Tibial nerve (tissue), 4 donors: ENCODE measurements around the gene BLM. TPM values are rescaled to one million over a fixed set of nuclear protein-coding genes. Genes with fewer than 3 reads are reported as not detected.

Experiments used
- DNase-seq, 2 donors: peaks; one replicate each; pipeline ENCODE4 v3.0.0-alpha.2; 2019; ENCODE audit warnings: low spot score in 2 of 2
- H3K27ac ChIP-seq, 4 donors: fragments of 200-600 bp; sonication (generic) in 3 of 4; one replicate each; pipeline ENCODE4 v1.5.1; 2017 to 2019; ENCODE audit warnings: mild to moderate bottlenecking in 1 of 4
- H3K27me3 ChIP-seq, 2 donors: fragments of 200-600 bp; sonication (generic) in 1 of 2; one replicate each; pipeline versions ENCODE4 v1.5.1 to v1.6.0; 2017 to 2019
- H3K36me3 ChIP-seq, 3 donors: fragments of 200-600 bp; sonication (generic); one replicate each; pipeline ENCODE4 v1.5.1; 2018 to 2019
- H3K4me1 ChIP-seq, 4 donors: fragments of 200-600 bp; sonication (generic) in 3 of 4; one replicate each; pipeline ENCODE4 v1.5.1; 2017 to 2019
- H3K4me3 ChIP-seq, 4 donors: fragments of 200-600 bp; sonication (generic) in 3 of 4; one replicate each; pipeline ENCODE4 v1.5.1; 2017 to 2019; ENCODE audit warnings: mild to moderate bottlenecking in 1 of 4, moderate library complexity in 1 of 4
- H3K9me3 ChIP-seq, 4 donors: fragments of 200-600 bp; sonication (generic) in 3 of 4; one replicate each; pipeline ENCODE4 v1.5.1; 2017 to 2019
- CTCF ChIP-seq, 5 experiments: fragments of 200-600 bp in 3 of 5; fragments of 450-650 bp in 2 of 5; sonication (generic) in 3 of 5; IDR thresholded peaks; one replicate each; pipeline ENCODE4 v1.5.1; 2016 to 2019; ENCODE audit warnings: antibody characterized with exemption in 5 of 5, mild to moderate bottlenecking in 3 of 5, moderate library complexity in 2 of 5
- EP300 ChIP-seq, 2 donors: sonication (generic); formaldehyde crosslinking; IDR thresholded peaks; one replicate each; pipeline ENCODE4 v1.6.1; 2017; ENCODE audit warnings: antibody characterized with exemption in 2 of 2, mild to moderate bottlenecking in 1 of 2
- POLR2A ChIP-seq, 2 donors: fragments of 450-650 bp; IDR thresholded peaks; one replicate each; pipeline ENCODE4 v1.6.1; 2017; ENCODE audit warnings: antibody characterized with exemption in 2 of 2, mild to moderate bottlenecking in 2 of 2, moderate library complexity in 2 of 2
- WGBS, 2 donors: methylation state at CpG; one replicate each; pipeline ENCODE4 v1.1.5; 2018; 5-methylcytosine and 5-hydroxymethylcytosine counted together
- total RNA-seq, 4 donors: library from RNA; depleted of rRNA; stranded (reverse); fragments of >200 nt; gene quantifications; one replicate each; pipeline ENCODE4 v1.1.0, GENCODE V29; 2016

BLM gene
- total RNA-seq, 4 donors from 2014 or later, result 0.66 to 9.6 (median 1.0) TPM

- H3K27me3 ChIP-seq, result no peaks in the 10 kb centered on the region
- WGBS, 2 donors, result 7% methylated on average over 14 of the region's 14 CpGs
- no peaks in the 10 kb centered on the region for H3K9me3 ChIP-seq
- H3K27ac ChIP-seq, result peak overlapping the region; percentile 71 to 95 (median 94)
- H3K36me3 ChIP-seq, result no peaks in the 10 kb centered on the region
- no peak for DNase-seq
- TF ChIP-seq POLR2A (IDR thresholded peaks at IDR 0.05) (no peak), CTCF (IDR thresholded peaks at IDR 0.05) (no peak), EP300 (IDR thresholded peaks at IDR 0.05) (no peak)
- H3K4me3 ChIP-seq, result peak overlapping the region; percentile 39 to 81 (median 62)
- peaks cover 0 to 17% (median 8%) of the 10 kb centered on the region in 4 donors for H3K4me1 ChIP-seq
These were observed 700 bp upstream of the BLM start for GRCh38 chr15:90716317-90716975.

- Histone ChIP-seq H3K4me1 (peaks cover 0 to 17% (median 8%) of the 10 kb centered on the region in 4 donors), H3K36me3 (no peaks in the 10 kb centered on the region), H3K27me3 (no peaks in the 10 kb centered on the region), H3K27ac (no peak overlapping the region), H3K9me3 (no peaks in the 10 kb centered on the region), H3K4me3 (no peak overlapping the region)
- 57 to 67% methylated on average over 5 of the region's 5 CpGs for WGBS, 2 donors
- no peak for TF ChIP-seq EP300 (IDR thresholded peaks at IDR 0.05)
- no peak for TF ChIP-seq CTCF (IDR thresholded peaks at IDR 0.05)
- TF ChIP-seq POLR2A (IDR thresholded peaks at IDR 0.05), result no peak
- no peak for DNase-seq
These were observed 1.1 kb downstream of the BLM start for GRCh38 chr15:90718232-90718631.

- H3K27ac ChIP-seq, result no peak overlapping the region
- no peak for DNase-seq
- no peaks in the 10 kb centered on the region for H3K9me3 ChIP-seq
- H3K36me3 ChIP-seq, result no peaks in the 10 kb centered on the region
- no peak for TF ChIP-seq POLR2A (IDR thresholded peaks at IDR 0.05)
- TF ChIP-seq EP300 (IDR thresholded peaks at IDR 0.05), result no peak
- no peak for TF ChIP-seq CTCF (IDR thresholded peaks at IDR 0.05)
- WGBS, 2 donors, result 71 to 83% methylated on average over 2 of the region's 2 CpGs
- H3K27me3 ChIP-seq, result no peaks in the 10 kb centered on the region
- H3K4me1 ChIP-seq, result peaks cover 0 to 17% (median 8%) of the 10 kb centered on the region in 4 donors
- H3K4me3 ChIP-seq, result no peak overlapping the region
These were observed 3.0 kb downstream of the BLM start for GRCh38 chr15:90720131-90720530.

- no peaks in the 10 kb centered on the region for H3K4me1 ChIP-seq
- no peaks in the 10 kb centered on the region for H3K36me3 ChIP-seq
- no peak for TF ChIP-seq POLR2A (IDR thresholded peaks at IDR 0.05)
- TF ChIP-seq EP300 (IDR thresholded peaks at IDR 0.05), result no peak
- no peak for TF ChIP-seq CTCF (IDR thresholded peaks at IDR 0.05)
- no peaks in the 10 kb centered on the region for H3K27me3 ChIP-seq
- no peaks in the 10 kb centered on the region for H3K9me3 ChIP-seq
- H3K4me3 ChIP-seq, result no peak overlapping the region
- DNase-seq, result no peak
- 97 to 99% methylated on average over 3 of the region's 3 CpGs for WGBS, 2 donors
- H3K27ac ChIP-seq, result no peak overlapping the region
These were observed 12.1 kb downstream of the BLM start for GRCh38 chr15:90729261-90729660.

- TF ChIP-seq CTCF (IDR thresholded peaks at IDR 0.05) (no peak), EP300 (IDR thresholded peaks at IDR 0.05) (no peak), POLR2A (IDR thresholded peaks at IDR 0.05) (no peak)
- Histone ChIP-seq H3K36me3 (no peaks in the 10 kb centered on the region), H3K9me3 (no peaks in the 10 kb centered on the region), H3K4me3 (no peak overlapping the region), H3K27me3 (no peaks in the 10 kb centered on the region), H3K4me1 (no peaks in the 10 kb centered on the region), H3K27ac (no peak overlapping the region)
- 97 to 98% methylated on average over 6 of the region's 6 CpGs for WGBS, 2 donors
- DNase-seq, result no peak
These were observed 13.1 kb downstream of the BLM start for GRCh38 chr15:90730290-90730689.
